Right ventricle myocardium inferior (tissue), 1 donor: Measurements from ENCODE around the gene ESYT2. TPM values are rescaled to one million over a fixed set of nuclear protein-coding genes. Genes with fewer than 3 reads are reported as not detected.

Source experiments
- ATAC-seq: fragments of 200-7000 bp; cut with Tn5 transposase; one replicate; pipeline ENCODE4 v1.9.1; 2020; ENCODE audit warnings: mild to moderate bottlenecking, moderate library complexity
- DNase-seq: peaks from one replicate; pipeline ENCODE4 v3.0.0; 2021; ENCODE audit errors: missing footprints
- intact Hi-C: fragments of 100-400 bp; cut with DNase I; formaldehyde crosslinking; loops from one replicate; pipeline ENCODE4 v1.11.0; 2022
- total RNA-seq: library from RNA; stranded (reverse); fragmentation: NEBNext Ultra II Directional; extraction: Animal tissue kit (Norgen Biotek cat#: 25700); gene quantifications from one replicate; pipeline ENCODE4 v1.2.1, GENCODE V29; 2021
- donor health status: DM: no; HTN: yes; CAD: no; lungs with severe emphysema.

Gene ESYT2
- total RNA-seq, 1 donor from 2014 or later, result 42.5 TPM

- ATAC-seq, result peak; percentile 95
Measured at GRCh38 chr7:158695726-158696452, 133.4 kb downstream of the ESYT2 start.

GRCh38 chr7:158695056-158695455 lies 134.3 kb downstream of the ESYT2 start:
- ATAC-seq (no peak), DNase-seq (no peak)
- intact Hi-C loops, result loop anchor here (1.0 kb wide), 1 partner anchor 282 kb away; no protein-coding TSS in a partner anchor

More at GRCh38 chr7:158695726-158696452, 133.4 kb downstream of the ESYT2 start:
- intact Hi-C loops, result loop anchor here (1.0 kb wide), 1 partner anchor 281 kb away; no protein-coding TSS in a partner anchor
- DNase-seq, result no peak

- intact Hi-C loops, result loop anchor here (1.0 to 5.0 kb wide), 2 partner anchors 283 to 463 kb away; no protein-coding TSS in a partner anchor
- DNase-seq, result no peak
- ATAC-seq, result no peak
Measured at GRCh38 chr7:158694650-158695049, 134.7 kb downstream of the ESYT2 start.

- no peak for ATAC-seq
- no peak for DNase-seq
- intact Hi-C loops, result no loop called here
Measured at GRCh38 chr7:158689488-158689887, 139.8 kb downstream of the ESYT2 start.

GRCh38 chr7:158687406-158687805 lies 141.9 kb downstream of the ESYT2 start:
- intact Hi-C loops, result no loop called here
- DNase-seq, result no peak
- no peak for ATAC-seq

- DNase-seq (no peak), ATAC-seq (no peak)
- intact Hi-C loops, result no loop called here
Measured at GRCh38 chr7:158685693-158686092, 143.6 kb downstream of the ESYT2 start.

- intact Hi-C loops, result no loop called here
- DNase-seq (no peak), ATAC-seq (no peak)
Measured at GRCh38 chr7:158684329-158684728, 145.0 kb downstream of the ESYT2 start.

- ATAC-seq, result no peak
Measured at GRCh38 chr7:158683541-158683940, 145.8 kb downstream of the ESYT2 start.

GRCh38 chr7:158682456-158682855 lies 146.9 kb downstream of the ESYT2 start:
- intact Hi-C loops, result no loop called here
- DNase-seq (no peak), ATAC-seq (no peak)

More at GRCh38 chr7:158683541-158683940, 145.8 kb downstream of the ESYT2 start:
- intact Hi-C loops, result no loop called here
- no peak for DNase-seq

Other genes starting within 250 kb of the ESYT2 start
- gene PTPRN2, start 241.7 kb downstream of the ESYT2 start, total RNA-seq, result 1.6 TPM
- gene NCAPG2, start 124.7 kb downstream of the ESYT2 start, total RNA-seq, result 6.4 TPM
- 26.6 TPM for gene DYNC2I1, start 27.0 kb upstream of the ESYT2 start, total RNA-seq